NCI-H82 treated with DMSO at 0.1 percent for 48 hours (cell line): ENCODE measurements around the gene CD163.
A peak's percentile ranks its signal among the peaks of the same experiment; 100 is the strongest.
"Not testable (repeated sequence)": the region's sequence is repeated elsewhere in the genome, so short reads cannot be mapped to it uniquely, and the experiment has no call there.

Experiments used
- DNase-seq: peaks from one replicate; lab custom pipeline; 2025; ENCODE audit not compliant: unreplicated experiment; lab: John Stamatoyannopoulos, UW

The CD163 gene

GRCh38 chr12:7450667-7451066 lies 52.9 kb downstream of the CD163 start:
- no peak for DNase-seq

- DNase-seq = no peak
These were observed 55.5 kb downstream of the CD163 start for GRCh38 chr12:7448099-7448498.

- no peak for DNase-seq
These were observed 59.0 kb downstream of the CD163 start for GRCh38 chr12:7444537-7444936.

GRCh38 chr12:7444076-7444475 lies 59.5 kb downstream of the CD163 start, which contains the start of gene CD163L1:
TSS of gene CD163L1 (minus strand) at chr12:7444153. CDS start at chr12:7444127, 26 bp downstream.
- no peak for DNase-seq

- no peak for DNase-seq
These were observed 62.4 kb downstream of the CD163 start for GRCh38 chr12:7441216-7441615.

- DNase-seq = peak; percentile 8
These were observed 63.7 kb downstream of the CD163 start for GRCh38 chr12:7439579-7440505.

- DNase-seq = not testable (repeated sequence)
These were observed 65.1 kb downstream of the CD163 start for GRCh38 chr12:7438291-7438995.

- DNase-seq = not testable (repeated sequence)
These were observed 66.1 kb downstream of the CD163 start for GRCh38 chr12:7437494-7437893.

GRCh38 chr12:7434670-7435069 lies 68.9 kb downstream of the CD163 start:
- DNase-seq = no peak

GRCh38 chr12:7433276-7433822 lies 70.2 kb downstream of the CD163 start:
- DNase-seq = no peak

GRCh38 chr12:7431993-7432685 lies 71.4 kb downstream of the CD163 start:
- DNase-seq = no peak
